CD14-positive monocyte (primary cell): Measurements from ENCODE around the gene AIFM3. TPM values are rescaled to one million over a fixed set of nuclear protein-coding genes. Genes with fewer than 3 reads are reported as not detected.

ENCODE experiments used
- DNase-seq, 3 donors: peaks; one replicate each; pipeline ENCODE4 v3.0.0-alpha.2; 2011 to 2022
- H2AFZ ChIP-seq: 2 replicates; pipeline ENCODE4 v1.6.0; 2012; ENCODE audit warnings: mild to moderate bottlenecking, low read depth, low read length, inconsistent platforms; ENCODE audit not compliant: insufficient read depth, poor library complexity, severe bottlenecking
- H3K27ac ChIP-seq, 2 donors: 1 replicate in 1 of 2; 2 replicates in 1 of 2; pipeline ENCODE4 v1.5.1; 2012 to 2013; ENCODE audit warnings: low read length in 2 of 2, control low read depth in 1 of 2, inconsistent platforms in 1 of 2, low read depth in 1 of 2, mild to moderate bottlenecking in 1 of 2
- H3K27me3 ChIP-seq, 2 donors: one replicate each; pipeline versions ENCODE4 v1.6.0 to v1.6.1; 2011 to 2013; ENCODE audit warnings: low read length in 2 of 2; ENCODE audit not compliant: control insufficient read depth in 2 of 2, insufficient read depth in 2 of 2
- H3K36me3 ChIP-seq, 2 donors: replicated peaks in 1 of 2; 1 replicate in 1 of 2; 2 replicates in 1 of 2; pipeline versions ENCODE4 v1.5.1 to v1.6.1; 2012 to 2013; ENCODE audit warnings: low read length in 2 of 2, control low read depth in 1 of 2, inconsistent platforms in 1 of 2, mild to moderate bottlenecking in 1 of 2; ENCODE audit not compliant: insufficient read depth in 2 of 2, control insufficient read depth in 1 of 2
- H3K4me1 ChIP-seq, 2 donors: 1 replicate in 1 of 2; 2 replicates in 1 of 2; pipeline versions ENCODE4 v1.5.1 to v1.6.1; 2012 to 2013; ENCODE audit warnings: low read length in 2 of 2, control low read depth in 1 of 2, inconsistent platforms in 1 of 2, mild to moderate bottlenecking in 1 of 2, moderate library complexity in 1 of 2; ENCODE audit not compliant: insufficient read depth in 2 of 2, control insufficient read depth in 1 of 2
- H3K4me2 ChIP-seq: replicated peaks from 2 replicates; pipeline ENCODE3; 2012; ENCODE audit warnings: low read length, moderate library complexity, mild to moderate bottlenecking; ENCODE audit not compliant: poor library complexity, severe bottlenecking; ENCODE audit errors: extremely low read depth
- H3K4me3 ChIP-seq, 3 experiments: fragments of 200-600 bp in 1 of 3; sonication (generic) in 1 of 3; replicated peaks in 1 of 3; 1 replicate in 2 of 3; 2 replicates in 1 of 3; pipeline ENCODE4 v1.5.1; 2011 to 2013; ENCODE audit warnings: low read length in 3 of 3, mild to moderate bottlenecking in 3 of 3, control low read depth in 2 of 3, low read depth in 2 of 3, inconsistent platforms in 1 of 3, moderate library complexity in 1 of 3
- H3K79me2 ChIP-seq: 2 replicates; pipeline ENCODE4 v1.6.0; 2012; ENCODE audit warnings: mild to moderate bottlenecking, control low read depth, inconsistent platforms, low read length, moderate library complexity; ENCODE audit not compliant: insufficient read depth
- H3K9ac ChIP-seq: 2 replicates; pipeline ENCODE4 v1.6.0; 2017; ENCODE audit warnings: low read length, mild to moderate bottlenecking; ENCODE audit not compliant: insufficient read depth, poor library complexity, severe bottlenecking
- H3K9me3 ChIP-seq, 2 donors: replicated peaks in 1 of 2; 1 replicate in 1 of 2; 2 replicates in 1 of 2; pipeline versions ENCODE4 v1.5.1 to v1.6.1; 2012 to 2013; ENCODE audit warnings: low read length in 2 of 2, control low read depth in 1 of 2; ENCODE audit not compliant: control insufficient read depth in 1 of 2, insufficient read depth in 1 of 2
- H4K20me1 ChIP-seq: 2 replicates; pipeline ENCODE4 v1.6.0; 2012; ENCODE audit warnings: mild to moderate bottlenecking, low read length, control low read depth, moderate library complexity; ENCODE audit not compliant: insufficient read depth
- H3K27ac Mint-ChIP-seq, 7 donors: one replicate each; pipeline ENCODE4 v1.8.0; 2020; ENCODE audit warnings: mild to moderate bottlenecking in 7 of 7, mixed read lengths in 7 of 7, moderate library complexity in 6 of 7, inconsistent platforms in 2 of 7
- H3K27me3 Mint-ChIP-seq, 3 donors: one replicate each; pipeline ENCODE4 v1.8.0; 2021 to 2022; ENCODE audit warnings: low read depth in 3 of 3, mild to moderate bottlenecking in 3 of 3, mixed read lengths in 3 of 3, moderate library complexity in 3 of 3, inconsistent platforms in 1 of 3
- H3K36me3 Mint-ChIP-seq, 2 donors: one replicate each; pipeline ENCODE4 v1.8.0; 2020; ENCODE audit warnings: mixed read lengths in 2 of 2, inconsistent platforms in 1 of 2, mild to moderate bottlenecking in 1 of 2
- H3K4me1 Mint-ChIP-seq: one replicate; pipeline ENCODE4 v1.8.0; 2020; ENCODE audit warnings: mild to moderate bottlenecking, mixed read lengths
- H3K4me3 Mint-ChIP-seq, 2 donors: one replicate each; pipeline ENCODE4 v1.8.0; 2020; ENCODE audit warnings: mild to moderate bottlenecking in 2 of 2, mixed read lengths in 2 of 2, moderate library complexity in 1 of 2
- H3K9me3 Mint-ChIP-seq, 7 donors: one replicate each; pipeline ENCODE4 v1.8.0; 2020 to 2022; ENCODE audit warnings: mixed read lengths in 7 of 7, mild to moderate bottlenecking in 6 of 7, moderate library complexity in 6 of 7, inconsistent platforms in 2 of 7
- CTCF ChIP-seq: fragments of 200-600 bp; IDR thresholded peaks from one replicate; pipeline ENCODE4 v1.8.0; 2022; ENCODE audit warnings: antibody characterized with exemption, mild to moderate bottlenecking
- WGBS: methylation state at CpG from one replicate; pipeline ENCODE4 v1.1.5; 2013; ENCODE audit warnings: missing lambda C conversion rate; ENCODE audit not compliant: insufficient coverage; 5-methylcytosine and 5-hydroxymethylcytosine counted together
- intact Hi-C, 2 donors: fragments of 100-400 bp; cut with micrococcal nuclease; formaldehyde crosslinking; loops; one replicate each; pipeline versions ENCODE4 v1.15.0 to v1.15.1; 2023
- polyA plus RNA-seq, 3 donors: library from polyadenylated mRNA; depleted of rRNA in 1 of 3; unstranded in 2 of 3; stranded (reverse) in 1 of 3; fragments of 300-500 nt in 2 of 3; fragments of >200 nt in 1 of 3; fragmentation: Illumina TruSeq in 2 of 3; gene quantifications; 1 replicate in 2 of 3; 2 replicates in 1 of 3; pipeline ENCODE4 v1.2.3, GENCODE V29; 2012 to 2021

Gene AIFM3
- polyA plus RNA-seq, 3 donors = 2.1 to 40.9 (median 2.3) TPM

GRCh38 chr22:21022507-21022906 is 55.5 kb downstream of the AIFM3 start:
- Histone ChIP-seq H3K79me2 (no peaks in the 10 kb centered on the region), H3K36me3 (no peaks in the 10 kb centered on the region), H3K27ac (no peak overlapping the region), H2AFZ (no peak overlapping the region), H3K4me3 (no peak overlapping the region), H3K9me3 (no peaks in the 10 kb centered on the region), H3K9ac (no peak overlapping the region), H3K27me3 (no peaks in the 10 kb centered on the region), H3K4me1 (no peaks in the 10 kb centered on the region), H4K20me1 (no peaks in the 10 kb centered on the region), H3K4me2 (no peak overlapping the region)
- DNase-seq = no peak
- no peak overlapping the region for H3K27ac Mint-ChIP-seq
- H3K36me3 Mint-ChIP-seq = no peaks in the 10 kb centered on the region
- no peaks in the 10 kb centered on the region for H3K4me1 Mint-ChIP-seq
- intact Hi-C loops = loop anchor here in 1 of 2 donors (10.0 kb wide), 1 partner anchor 58 kb away; the partner anchor contains the start of gene AIFM3
- peaks cover 0 to 3% (median 0%) of the 10 kb centered on the region in 7 donors for H3K9me3 Mint-ChIP-seq
- TF ChIP-seq CTCF = no peak
- peaks cover 5 to 9% (median 8%) of the 10 kb centered on the region in 3 donors for H3K27me3 Mint-ChIP-seq
- WGBS = 86% methylated on average over 3 of the region's 10 CpGs
- no peak overlapping the region for H3K4me3 Mint-ChIP-seq

GRCh38 chr22:21022955-21023614 is 56.0 kb downstream of the AIFM3 start:
- no peak for DNase-seq
- peak overlapping the region; percentile 1 for H3K9ac ChIP-seq
- Mint-ChIP-seq H3K4me3 (no peak overlapping the region), H3K9me3 (peaks cover 0 to 3% (median 0%) of the 10 kb centered on the region in 7 donors), H3K27ac (peak overlapping the region in 1 of 7 donors; percentile 50), H3K4me1 (no peaks in the 10 kb centered on the region), H3K36me3 (no peaks in the 10 kb centered on the region), H3K27me3 (peaks cover 5 to 9% (median 8%) of the 10 kb centered on the region in 3 donors)
- H3K79me2 ChIP-seq = no peaks in the 10 kb centered on the region
- no peak overlapping the region for H3K4me2 ChIP-seq
- no peak overlapping the region for H3K4me3 ChIP-seq
- H3K4me1 ChIP-seq = no peaks in the 10 kb centered on the region
- H3K36me3 ChIP-seq = no peaks in the 10 kb centered on the region
- H3K27ac ChIP-seq = no peak overlapping the region
- intact Hi-C loops = loop anchor here in 1 of 2 donors (10.0 kb wide), 1 partner anchor 58 kb away; the partner anchor contains the start of gene AIFM3
- H4K20me1 ChIP-seq = no peaks in the 10 kb centered on the region
- WGBS = 91% methylated on average over 11 of the region's 13 CpGs
- TF ChIP-seq CTCF = no peak
- H3K9me3 ChIP-seq = no peaks in the 10 kb centered on the region
- no peaks in the 10 kb centered on the region for H3K27me3 ChIP-seq
- no peak overlapping the region for H2AFZ ChIP-seq
